ENCODE measurements around the gene KIF23. TPM values are rescaled to one million over a fixed set of nuclear protein-coding genes. Genes with fewer than 3 reads are reported as not detected.

KIF23 gene
- total and polyA plus RNA-seq, 2 of the 4 experiments (the other 2 are of a cell fraction), result 37.7 to 56.1 TPM

DNA sequence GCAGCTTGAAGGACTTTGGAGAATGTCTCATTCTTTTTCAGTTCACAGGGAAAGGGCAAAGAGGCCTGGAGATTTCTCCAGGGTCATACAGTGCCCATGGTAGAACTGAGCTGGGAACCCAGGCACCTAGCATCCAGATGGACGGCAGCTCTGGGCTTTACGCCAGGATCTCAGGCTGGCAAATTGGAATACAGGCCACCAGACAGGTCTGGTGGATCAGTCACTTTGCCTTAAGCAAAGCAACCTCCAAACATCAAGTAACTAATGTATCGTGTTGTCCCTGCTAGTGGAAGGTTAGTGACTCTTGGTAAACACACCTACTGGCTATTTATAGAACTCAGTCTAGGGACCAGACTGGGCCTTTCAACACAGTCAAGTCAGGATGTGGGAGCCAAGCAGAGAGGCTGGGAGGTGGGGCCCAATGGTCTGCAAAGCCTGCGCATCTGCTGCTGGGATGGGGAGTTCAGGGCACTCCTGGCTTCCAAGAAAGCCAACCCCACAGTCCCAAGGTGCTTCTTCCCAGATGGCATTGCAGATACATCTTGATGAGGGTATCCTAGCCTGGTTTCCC is 68.6 kb downstream of the KIF23 start:
- dilution Hi-C loops (cut with HindIII; ENCODE audit: low sequenced_read_pairs, unreplicated experiment), result no loop called here
- H2AFZ ChIP-seq (replicated peaks; ENCODE audit: low read length, poor library complexity), result no peak overlapping the region
- no peak overlapping the region for H3K27ac ChIP-seq (ENCODE audit: insufficient read depth, low read length)
- no peak overlapping the region for H2AK9ac ChIP-seq (replicated peaks; ENCODE audit: low read depth, low read length, poor library complexity)
- H3K79me1 ChIP-seq (ENCODE audit: low read depth in 1 of 2, low read length in 2 of 2), result no peaks in the 10 kb centered on the region
- peaks cover 7% of the 10 kb centered on the region for H3K9me3 ChIP-seq (ENCODE audit: control insufficient read depth, insufficient read depth, low read length)
- DNase-seq, result no peak
- no CpG with 5 or more reads among the region's 4 CpGs for WGBS, 2 experiments (ENCODE audit: extremely low coverage in 2 of 2, insufficient read length in 1 of 2)
- H3K36me3 ChIP-seq (ENCODE audit: control insufficient read depth, insufficient read depth, low read length), result no peaks in the 10 kb centered on the region
- no TSS peak for BruUV-seq (replicated peaks)
- no peak overlapping the region for H3K9ac ChIP-seq (ENCODE audit: low read depth, low read length)
- no peak overlapping the region for H2AK5ac ChIP-seq (ENCODE audit: low read depth, low read length)
- intact Hi-C loops (cut with micrococcal nuclease), result loop anchor here (10.0 kb wide), 1 partner anchor 162 kb away; no protein-coding TSS in a partner anchor
- CTCF ChIA-PET, result no interaction called here
- peaks cover 45% of the 10 kb centered on the region for H3K27me3 ChIP-seq (ENCODE audit: control insufficient read depth, insufficient read depth, low read length)
- no peaks in the 10 kb centered on the region for H4K20me1 ChIP-seq (ENCODE audit: insufficient read depth, low read length)
- no peaks in the 10 kb centered on the region for H3K4me1 ChIP-seq (ENCODE audit: control insufficient read depth, insufficient read depth, low read length)
- H2BK5ac ChIP-seq (ENCODE audit: low read depth, low read length, poor library complexity, severe bottlenecking), result no peak overlapping the region
- H4K8ac ChIP-seq (ENCODE audit: low read depth in 2 of 2, low read length in 2 of 2), result no peak overlapping the region
- ATAC-seq (ENCODE audit: low read depth), result no peak
- no peak overlapping the region for H2BK15ac ChIP-seq (ENCODE audit: low read depth, low read length)
- H3K9me1 ChIP-seq (ENCODE audit: insufficient read depth, low read length), result no peaks in the 10 kb centered on the region; the same call in 1 of the 2 replicates
- H2BK120ac ChIP-seq (ENCODE audit: low read depth, low read length), result no peak overlapping the region
- no peak overlapping the region for H3K4me3 ChIP-seq (ENCODE audit: insufficient read depth, low read depth, low read length)
- H3K56ac ChIP-seq (ENCODE audit: extremely low read depth, insufficient read depth, low read length), result no peak overlapping the region
- no peak overlapping the region for H3K4me2 ChIP-seq (ENCODE audit: low read depth, low read length)
- no peak overlapping the region for H4K5ac ChIP-seq (ENCODE audit: low read depth, low read length)
- no peak overlapping the region for H4K91ac ChIP-seq (ENCODE audit: insufficient read depth, low read depth, low read length)
- in situ Hi-C loops (cut with MboI; ENCODE audit: low sequenced_read_pairs), result no loop called here
- H3K4ac ChIP-seq (ENCODE audit: low read depth, low read length), result no peak overlapping the region
- H3K23ac ChIP-seq (ENCODE audit: low read depth, low read length), result no peak overlapping the region
- TF ChIP-seq, protein P1, sequence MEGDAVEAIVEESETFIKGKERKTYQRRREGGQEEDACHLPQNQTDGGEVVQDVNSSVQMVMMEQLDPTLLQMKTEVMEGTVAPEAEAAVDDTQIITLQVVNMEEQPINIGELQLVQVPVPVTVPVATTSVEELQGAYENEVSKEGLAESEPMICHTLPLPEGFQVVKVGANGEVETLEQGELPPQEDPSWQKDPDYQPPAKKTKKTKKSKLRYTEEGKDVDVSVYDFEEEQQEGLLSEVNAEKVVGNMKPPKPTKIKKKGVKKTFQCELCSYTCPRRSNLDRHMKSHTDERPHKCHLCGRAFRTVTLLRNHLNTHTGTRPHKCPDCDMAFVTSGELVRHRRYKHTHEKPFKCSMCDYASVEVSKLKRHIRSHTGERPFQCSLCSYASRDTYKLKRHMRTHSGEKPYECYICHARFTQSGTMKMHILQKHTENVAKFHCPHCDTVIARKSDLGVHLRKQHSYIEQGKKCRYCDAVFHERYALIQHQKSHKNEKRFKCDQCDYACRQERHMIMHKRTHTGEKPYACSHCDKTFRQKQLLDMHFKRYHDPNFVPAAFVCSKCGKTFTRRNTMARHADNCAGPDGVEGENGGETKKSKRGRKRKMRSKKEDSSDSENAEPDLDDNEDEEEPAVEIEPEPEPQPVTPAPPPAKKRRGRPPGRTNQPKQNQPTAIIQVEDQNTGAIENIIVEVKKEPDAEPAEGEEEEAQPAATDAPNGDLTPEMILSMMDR (conservative IDR thresholded peaks at IDR 0.05; ENCODE audit: low read depth, low read length), result no peak
- TF ChIP-seq MAZ (IDR thresholded peaks at IDR 0.05; ENCODE audit: borderline replicate concordance, low read depth, low read length), result no peak
- no peak for TF ChIP-seq BHLHE40 (IDR thresholded peaks at IDR 0.05; ENCODE audit: low read depth, low read length)
- no peak for TF ChIP-seq FOS (IDR thresholded peaks at IDR 0.05; ENCODE audit: low read depth, low read length)
- TF ChIP-seq MAFK (IDR thresholded peaks at IDR 0.05; ENCODE audit: low read depth, low read length), result no peak
- POLR2A ChIA-PET (ENCODE audit: unreplicated experiment), result no interaction called here
- no peak overlapping the region for H3K18ac ChIP-seq (ENCODE audit: low read depth, low read length)
- no peak overlapping the region for H2BK20ac ChIP-seq (ENCODE audit: low read depth, low read length)
- no peak overlapping the region for H3K14ac ChIP-seq (replicated peaks; ENCODE audit: low read depth, low read length)

Data from IMR-90 (cell line).